Natural killer cell treated with Interleukin-12 subunit alpha and Interleukin-12 subunit beta and Interleukin-15 and Interleukin-18, amount 100 ng/mL, for 72 hours (primary cell): Measurements from ENCODE around the gene IMPA2. TPM values are rescaled to one million over a fixed set of nuclear protein-coding genes. Genes with fewer than 3 reads are reported as not detected.

Experiments used
- ATAC-seq, 2 donors: fragments of 150-1000 bp; cut with Tn5 transposase in 1 of 2; sonication (Bioruptor Pico), chemical (Tn5 transposase) in 1 of 2; 2 replicates each; pipeline ENCODE4 v1.10.0; 2021
- DNase-seq: peaks from one replicate; pipeline ENCODE4 v3.0.0; 2022; ENCODE audit warnings: low spot score
- H3K27ac Mint-ChIP-seq, 2 donors: 1 replicate in 1 of 2; 2 replicates in 1 of 2; pipeline ENCODE4 v1.8.0; 2022; ENCODE audit warnings: mixed read lengths in 2 of 2, mild to moderate bottlenecking in 1 of 2, moderate library complexity in 1 of 2
- H3K27me3 Mint-ChIP-seq, 2 donors: 1 replicate in 1 of 2; 2 replicates in 1 of 2; pipeline ENCODE4 v1.8.0; 2022; ENCODE audit warnings: mixed read lengths in 2 of 2
- H3K36me3 Mint-ChIP-seq: one replicate; pipeline ENCODE4 v1.8.0; 2022; ENCODE audit warnings: mixed read lengths
- H3K4me1 Mint-ChIP-seq, 2 donors: 1 replicate in 1 of 2; 2 replicates in 1 of 2; pipeline ENCODE4 v1.8.0; 2022; ENCODE audit warnings: low read depth in 2 of 2, mixed read lengths in 2 of 2, mild to moderate bottlenecking in 1 of 2
- H3K4me3 Mint-ChIP-seq: one replicate; pipeline ENCODE4 v1.8.0; 2022; ENCODE audit warnings: mixed read lengths
- H3K9me3 Mint-ChIP-seq: 2 replicates; pipeline ENCODE4 v1.8.0; 2022; ENCODE audit warnings: mixed read lengths
- total RNA-seq, 2 donors: library from RNA; stranded (reverse); gene quantifications; one replicate each; pipeline ENCODE4 v1.2.3, GENCODE V29; 2022

IMPA2 gene
- total RNA-seq, 2 donors from 2014 or later: 8.6 to 12.0 TPM

GRCh38 chr18:12028040-12028628 is 46.8 kb downstream of the IMPA2 start:
- Mint-ChIP-seq H3K27ac (no peak overlapping the region), H3K27me3 (no peaks in the 10 kb centered on the region), H3K36me3 (no peaks in the 10 kb centered on the region), H3K9me3 (no peaks in the 10 kb centered on the region), H3K4me3 (no peak overlapping the region), H3K4me1 (no peaks in the 10 kb centered on the region)
- ATAC-seq (peak in 1 of 2 donors; percentile 32), DNase-seq (no peak)

- no peak for DNase-seq
- Mint-ChIP-seq H3K4me1 (no peaks in the 10 kb centered on the region), H3K4me3 (no peak overlapping the region), H3K36me3 (no peaks in the 10 kb centered on the region), H3K27ac (no peak overlapping the region), H3K9me3 (no peaks in the 10 kb centered on the region), H3K27me3 (no peaks in the 10 kb centered on the region)
- ATAC-seq: no peak
Observed at GRCh38 chr18:12028674-12029073, 47.4 kb downstream of the IMPA2 start.

- DNase-seq: no peak
- ATAC-seq: no peak
- Mint-ChIP-seq H3K4me3 (no peak overlapping the region), H3K27ac (no peak overlapping the region), H3K4me1 (no peaks in the 10 kb centered on the region), H3K27me3 (no peaks in the 10 kb centered on the region), H3K36me3 (no peaks in the 10 kb centered on the region), H3K9me3 (no peaks in the 10 kb centered on the region)
Observed at GRCh38 chr18:12029786-12030584, 48.7 kb downstream of the IMPA2 start.

- no peaks in the 10 kb centered on the region for H3K36me3 Mint-ChIP-seq
- H3K4me1 Mint-ChIP-seq: no peaks in the 10 kb centered on the region
- DNase-seq (no peak), ATAC-seq (no peak)
- no peaks in the 10 kb centered on the region for H3K27me3 Mint-ChIP-seq
- no peak overlapping the region for H3K4me3 Mint-ChIP-seq
- H3K9me3 Mint-ChIP-seq: no peaks in the 10 kb centered on the region
- no peak overlapping the region for H3K27ac Mint-ChIP-seq
Observed at GRCh38 chr18:12030670-12031069, 49.4 kb downstream of the IMPA2 start.

GRCh38 chr18:12031181-12031580 is 49.9 kb downstream of the IMPA2 start:
- Mint-ChIP-seq H3K9me3 (no peaks in the 10 kb centered on the region), H3K4me3 (no peak overlapping the region), H3K27me3 (no peaks in the 10 kb centered on the region), H3K4me1 (no peaks in the 10 kb centered on the region), H3K36me3 (no peaks in the 10 kb centered on the region), H3K27ac (no peak overlapping the region)
- no peak for ATAC-seq
- no peak for DNase-seq

- H3K9me3 Mint-ChIP-seq: no peaks in the 10 kb centered on the region
- no peak overlapping the region for H3K27ac Mint-ChIP-seq
- no peaks in the 10 kb centered on the region for H3K27me3 Mint-ChIP-seq
- no peak for DNase-seq
- H3K36me3 Mint-ChIP-seq: no peaks in the 10 kb centered on the region
- H3K4me3 Mint-ChIP-seq: no peak overlapping the region
- ATAC-seq: no peak
- no peaks in the 10 kb centered on the region for H3K4me1 Mint-ChIP-seq
Observed at GRCh38 chr18:12031846-12032245, 50.5 kb downstream of the IMPA2 start.

- Mint-ChIP-seq H3K27ac (no peak overlapping the region), H3K4me1 (no peaks in the 10 kb centered on the region), H3K9me3 (no peaks in the 10 kb centered on the region), H3K27me3 (no peaks in the 10 kb centered on the region), H3K36me3 (no peaks in the 10 kb centered on the region), H3K4me3 (no peak overlapping the region)
- DNase-seq (no peak), ATAC-seq (no peak)
Observed at GRCh38 chr18:12032786-12033642, 51.7 kb downstream of the IMPA2 start.

- no peak for ATAC-seq
- no peaks in the 10 kb centered on the region for H3K9me3 Mint-ChIP-seq
- no peaks in the 10 kb centered on the region for H3K4me1 Mint-ChIP-seq
- no peaks in the 10 kb centered on the region for H3K36me3 Mint-ChIP-seq
- DNase-seq: no peak
- no peak overlapping the region for H3K4me3 Mint-ChIP-seq
- no peaks in the 10 kb centered on the region for H3K27me3 Mint-ChIP-seq
- H3K27ac Mint-ChIP-seq: no peak overlapping the region
Observed at GRCh38 chr18:12033643-12034025, 52.3 kb downstream of the IMPA2 start.

GRCh38 chr18:12034241-12035100 is 53.2 kb downstream of the IMPA2 start:
- H3K4me3 Mint-ChIP-seq: no peak overlapping the region
- H3K27ac Mint-ChIP-seq: no peak overlapping the region
- DNase-seq: no peak
- H3K36me3 Mint-ChIP-seq: no peaks in the 10 kb centered on the region
- H3K9me3 Mint-ChIP-seq: no peaks in the 10 kb centered on the region
- H3K4me1 Mint-ChIP-seq: peaks cover 0 to 5% of the 10 kb centered on the region in 2 donors
- no peaks in the 10 kb centered on the region for H3K27me3 Mint-ChIP-seq
- ATAC-seq: no peak

- no peak for DNase-seq
- ATAC-seq: no peak
- Mint-ChIP-seq H3K9me3 (no peaks in the 10 kb centered on the region), H3K4me3 (no peak overlapping the region), H3K4me1 (peaks cover 0 to 5% of the 10 kb centered on the region in 2 donors), H3K27ac (no peak overlapping the region), H3K27me3 (peaks cover 3 to 8% of the 10 kb centered on the region in 2 donors), H3K36me3 (no peaks in the 10 kb centered on the region)
Observed at GRCh38 chr18:12035481-12035880, 54.2 kb downstream of the IMPA2 start.

GRCh38 chr18:12036201-12036751 is 55.0 kb downstream of the IMPA2 start:
- ATAC-seq (no peak), DNase-seq (no peak)
- peaks cover 0 to 5% of the 10 kb centered on the region in 2 donors for H3K4me1 Mint-ChIP-seq
- H3K4me3 Mint-ChIP-seq: no peak overlapping the region
- no peaks in the 10 kb centered on the region for H3K9me3 Mint-ChIP-seq
- H3K36me3 Mint-ChIP-seq: no peaks in the 10 kb centered on the region
- H3K27ac Mint-ChIP-seq: no peak overlapping the region
- peaks cover 5 to 14% of the 10 kb centered on the region in 2 donors for H3K27me3 Mint-ChIP-seq

GRCh38 chr18:12038082-12038638 is 56.9 kb downstream of the IMPA2 start:
- Mint-ChIP-seq H3K4me3 (peak overlapping the region; percentile 36), H3K9me3 (no peaks in the 10 kb centered on the region), H3K4me1 (peaks cover 0 to 5% of the 10 kb centered on the region in 2 donors), H3K27ac (no peak overlapping the region), H3K27me3 (peaks cover 8 to 14% of the 10 kb centered on the region in 2 donors), H3K36me3 (no peaks in the 10 kb centered on the region)
- DNase-seq: no peak
- ATAC-seq: peak in 1 of 2 donors; percentile 2
